Stimulated activated CD4-positive, alpha-beta T cell treated with anti-CD3 and anti-CD28 coated beads, Interleukin-1b, Interleukin-23, amount 100 ng/mL, for 24 hours (primary cell): Measurements from ENCODE around the gene COL11A2.

Experiments used
- DNase-seq, 4 experiments: peaks; one replicate each; pipeline ENCODE4 v3.0.0-alpha.2; 2020; ENCODE audit warnings: low read depth in 4 of 4, low spot score in 1 of 4

The COL11A2 gene

GRCh38 chr6:33172688-33173534, 19.4 kb downstream of the COL11A2 start:
- DNase-seq, result no peak

- DNase-seq, result no peak
Measured at GRCh38 chr6:33171880-33172687, 20.2 kb downstream of the COL11A2 start.

GRCh38 chr6:33171016-33171879, 21.0 kb downstream of the COL11A2 start:
- no peak for DNase-seq

- DNase-seq, result no peak
Measured at GRCh38 chr6:33170176-33171015, 21.9 kb downstream of the COL11A2 start.

GRCh38 chr6:33169291-33170175, 22.7 kb downstream of the COL11A2 start:
- DNase-seq, result no peak

- no peak for DNase-seq
Measured at GRCh38 chr6:33168639-33169038, 23.6 kb downstream of the COL11A2 start.

- DNase-seq, result no peak
Measured at GRCh38 chr6:33168284-33168601, 24.0 kb downstream of the COL11A2 start.

GRCh38 chr6:33167374-33168283, 24.6 kb downstream of the COL11A2 start:
- DNase-seq, result no peak

GRCh38 chr6:33166811-33167210, 25.5 kb downstream of the COL11A2 start:
- no peak for DNase-seq

- DNase-seq, result no peak
Measured at GRCh38 chr6:33166363-33166762, 25.9 kb downstream of the COL11A2 start.

GRCh38 chr6:33165581-33166258, 26.5 kb downstream of the COL11A2 start:
- no peak for DNase-seq

- DNase-seq, result no peak
Measured at GRCh38 chr6:33164665-33165373, 27.4 kb downstream of the COL11A2 start.

GRCh38 chr6:33164176-33164575, 28.1 kb downstream of the COL11A2 start:
- DNase-seq, result no peak

- no peak for DNase-seq
Measured at GRCh38 chr6:33163540-33163939, 28.7 kb downstream of the COL11A2 start.

- DNase-seq, result peak; percentile 59 to 78 (median 73)
Measured at GRCh38 chr6:33161354-33162331, 30.6 kb downstream of the COL11A2 start.

GRCh38 chr6:33160728-33161344, 31.4 kb downstream of the COL11A2 start:
- DNase-seq, result no peak
